ENCODE measurements around the gene MED10. TPM values are rescaled to one million over a fixed set of nuclear protein-coding genes. Genes with fewer than 3 reads are reported as not detected.

MED10 gene
- total RNA-seq, 1 experiment from 2014 or later = 81.8 TPM

GRCh38 chr5:6397536-6398269 lies 19.4 kb upstream of the MED10 start:
- H3K27me3 ChIP-seq (ENCODE audit: insufficient read depth, low read depth) = peaks cover 92% of the 10 kb centered on the region
- H3K36me3 ChIP-seq (ENCODE audit: low read depth) = no peaks in the 10 kb centered on the region
- no peaks in the 10 kb centered on the region for H3K9me3 ChIP-seq (ENCODE audit: insufficient read depth, low read depth)
- no peak overlapping the region for H2AFZ ChIP-seq
- H3F3A ChIP-seq (ENCODE audit: insufficient read depth, low read depth) = no peaks in the 10 kb centered on the region
- 0 out of 2 replicates have a peak, but pooled peaks cover 6% of the 10 kb centered on the region for H3K4me1 ChIP-seq (replicated peaks; ENCODE audit: insufficient read depth)
- H4K20me1 ChIP-seq (ENCODE audit: insufficient read depth) = no peaks in the 10 kb centered on the region
- intact Hi-C loops (cut with micrococcal nuclease; ENCODE audit: unreplicated experiment) = no loop called here
- no peaks in the 10 kb centered on the region for H3K9me2 ChIP-seq (ENCODE audit: insufficient read depth)
- no peak overlapping the region for H3K27ac ChIP-seq
- no peak for TF ChIP-seq EZH2 (IDR thresholded peaks at IDR 0.05; ENCODE audit: low read depth)
- no peak for TF ChIP-seq CTCF (conservative IDR thresholded peaks at IDR 0.05)
- BruUV-seq (replicated peaks) = no TSS peak
- H3K79me2 ChIP-seq (ENCODE audit: low read depth) = no peaks in the 10 kb centered on the region
- ChIA-PET POLR2A (ENCODE audit: unreplicated experiment) (no interaction called here), CTCF (no interaction called here)
- no peak overlapping the region for H3K4me2 ChIP-seq
- no peak overlapping the region for H3K4me3 ChIP-seq
- no peak for DNase-seq

- Histone ChIP-seq H3K36me3 (ENCODE audit: low read depth) (no peaks in the 10 kb centered on the region), H3K4me2 (no peak overlapping the region), H3K27ac (no peak overlapping the region), H3K9me3 (ENCODE audit: insufficient read depth, low read depth) (no peaks in the 10 kb centered on the region), H3K9me2 (ENCODE audit: insufficient read depth) (no peaks in the 10 kb centered on the region), H3F3A (ENCODE audit: insufficient read depth, low read depth) (no peaks in the 10 kb centered on the region), H3K79me2 (ENCODE audit: low read depth) (no peaks in the 10 kb centered on the region), H3K4me3 (no peak overlapping the region), H4K20me1 (ENCODE audit: insufficient read depth) (no peaks in the 10 kb centered on the region), H3K27me3 (ENCODE audit: insufficient read depth, low read depth) (peaks cover 92% of the 10 kb centered on the region), H2AFZ (no peak overlapping the region), H3K4me1 (replicated peaks; ENCODE audit: insufficient read depth) (0 out of 2 replicates have a peak, but pooled peaks cover 6% of the 10 kb centered on the region)
- TF ChIP-seq CTCF (conservative IDR thresholded peaks at IDR 0.05) = no peak
- no peak for TF ChIP-seq EZH2 (IDR thresholded peaks at IDR 0.05; ENCODE audit: low read depth)
- ChIA-PET CTCF (no interaction called here), POLR2A (ENCODE audit: unreplicated experiment) (no interaction called here)
- no TSS peak for BruUV-seq (replicated peaks)
- no peak for DNase-seq
- intact Hi-C loops (cut with micrococcal nuclease; ENCODE audit: unreplicated experiment) = no loop called here
Observed at GRCh38 chr5:6396836-6397535, 18.6 kb upstream of the MED10 start.

- Histone ChIP-seq H3K4me2 (no peak overlapping the region), H3K9me2 (ENCODE audit: insufficient read depth) (no peaks in the 10 kb centered on the region), H2AFZ (no peak overlapping the region), H3K4me3 (no peak overlapping the region), H3K79me2 (ENCODE audit: low read depth) (no peaks in the 10 kb centered on the region), H3K9me3 (ENCODE audit: insufficient read depth, low read depth) (no peaks in the 10 kb centered on the region), H3K36me3 (ENCODE audit: low read depth) (no peaks in the 10 kb centered on the region), H3K27me3 (ENCODE audit: insufficient read depth, low read depth) (peaks cover 90% of the 10 kb centered on the region), H3F3A (ENCODE audit: insufficient read depth, low read depth) (no peaks in the 10 kb centered on the region), H4K20me1 (ENCODE audit: insufficient read depth) (no peaks in the 10 kb centered on the region), H3K4me1 (replicated peaks; ENCODE audit: insufficient read depth) (0 out of 2 replicates have a peak, but pooled peaks cover 6% of the 10 kb centered on the region), H3K27ac (no peak overlapping the region)
- CTCF ChIA-PET = no interaction called here
- TF ChIP-seq CTCF (conservative IDR thresholded peaks at IDR 0.05) = no peak
- no peak for TF ChIP-seq EZH2 (IDR thresholded peaks at IDR 0.05; ENCODE audit: low read depth)
- intact Hi-C loops (cut with micrococcal nuclease; ENCODE audit: unreplicated experiment) = no loop called here
- no TSS peak for BruUV-seq (replicated peaks)
- POLR2A ChIA-PET (ENCODE audit: unreplicated experiment) = no interaction called here
- no peak for DNase-seq
Observed at GRCh38 chr5:6396043-6396442, 17.7 kb upstream of the MED10 start.

All from PC-9 (cell line).